Activated CD8-positive, alpha-beta memory T cell treated with anti-CD3 and anti-CD28 coated beads, Interleukin-2, amount 10 ng/mL, durations not matched to agents 7 days and 5 days (primary cell): Measurements from ENCODE around the gene FBLN5. TPM values are rescaled to one million over a fixed set of nuclear protein-coding genes. Genes with fewer than 3 reads are reported as not detected.

Source experiments
- ATAC-seq: fragments of 150-1000 bp; cut with Tn5 transposase; one replicate; pipeline ENCODE4 v1.10.0; 2021; ENCODE audit warnings: moderate library complexity
- CTCF ChIA-PET: fragments of 350-600 bp; sonication (Branson Sonifier 250); formaldehyde crosslinking; loops from one replicate; lab custom pipeline; 2021; ENCODE audit warnings: antibody characterized with exemption; lab: Charles Lee
- DNase-seq: peaks from one replicate; pipeline ENCODE4 v3.0.0-alpha.2; 2020
- H3K27ac Mint-ChIP-seq: one replicate; pipeline ENCODE4 v1.8.0; 2021; ENCODE audit warnings: mild to moderate bottlenecking, mixed read lengths
- H3K27me3 Mint-ChIP-seq: one replicate; pipeline ENCODE4 v1.8.0; 2021; ENCODE audit warnings: mixed read lengths
- H3K36me3 Mint-ChIP-seq: one replicate; pipeline ENCODE4 v1.8.0; 2021; ENCODE audit warnings: mild to moderate bottlenecking, mixed read lengths
- H3K4me1 Mint-ChIP-seq: one replicate; pipeline ENCODE4 v1.8.0; 2021; ENCODE audit warnings: mixed read lengths
- H3K4me3 Mint-ChIP-seq: one replicate; pipeline ENCODE4 v1.8.0; 2021; ENCODE audit warnings: mild to moderate bottlenecking, moderate library complexity, mixed read lengths
- H3K9me3 Mint-ChIP-seq: one replicate; pipeline ENCODE4 v1.8.0; 2022; ENCODE audit warnings: low read depth, mixed read lengths
- total RNA-seq, 2 experiments: library from RNA; stranded (reverse); gene quantifications; one replicate each; pipeline ENCODE4 v1.2.3, GENCODE V29; 2021

The FBLN5 gene
- total RNA-seq, 2 experiments from 2014 or later = 0.23 to 0.73 TPM

DNA sequence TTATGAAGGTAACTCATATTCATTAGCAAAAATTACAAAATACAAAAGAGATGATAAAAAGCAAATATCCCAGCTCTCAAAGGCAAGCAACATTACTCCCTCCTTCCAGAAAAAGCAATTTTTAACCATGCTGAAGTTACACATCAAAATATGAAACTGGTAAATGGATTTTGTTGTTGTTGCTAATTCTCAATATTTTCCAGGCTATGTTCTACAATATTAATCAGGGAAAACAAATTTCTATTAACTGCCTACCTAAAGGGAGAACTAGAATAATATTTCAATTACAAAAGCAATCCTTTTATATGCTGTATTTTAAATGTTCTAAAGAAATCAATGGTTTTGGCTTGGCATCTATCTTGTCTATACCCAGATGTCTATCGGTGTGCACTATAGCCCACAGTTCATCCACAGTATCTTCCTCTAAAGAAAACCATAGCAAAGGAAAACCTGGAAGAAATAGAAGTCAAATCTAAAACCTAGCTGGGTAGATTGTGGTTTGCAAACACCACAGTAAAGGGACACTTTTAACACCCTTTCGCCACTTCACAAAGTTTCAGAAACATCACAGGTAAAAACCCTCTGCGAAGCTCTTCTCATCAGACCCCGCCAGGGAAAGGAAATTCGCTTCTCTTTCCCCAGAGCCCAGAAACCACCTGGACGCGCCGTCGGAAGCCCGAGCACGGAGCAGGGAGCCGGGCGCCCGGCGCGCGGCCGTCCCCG lies 112.1 kb downstream of the FBLN5 start:
- Mint-ChIP-seq H3K27me3 (peaks cover 11% of the 10 kb centered on the region), H3K9me3 (peaks cover under 1% of the 10 kb centered on the region), H3K36me3 (peaks cover 20% of the 10 kb centered on the region), H3K4me3 (peak overlapping the region; percentile 81), H3K4me1 (peaks cover 50% of the 10 kb centered on the region), H3K27ac (no peak overlapping the region)
- ATAC-seq (peak; percentile 5), DNase-seq (no peak)
- CTCF ChIA-PET = interaction anchor here (0.8 to 1.9 kb wide), 8 partner anchors 12 to 140 kb away, joined by 3 to 8 read pairs (median 4); no protein-coding TSS in a partner anchor

DNA sequence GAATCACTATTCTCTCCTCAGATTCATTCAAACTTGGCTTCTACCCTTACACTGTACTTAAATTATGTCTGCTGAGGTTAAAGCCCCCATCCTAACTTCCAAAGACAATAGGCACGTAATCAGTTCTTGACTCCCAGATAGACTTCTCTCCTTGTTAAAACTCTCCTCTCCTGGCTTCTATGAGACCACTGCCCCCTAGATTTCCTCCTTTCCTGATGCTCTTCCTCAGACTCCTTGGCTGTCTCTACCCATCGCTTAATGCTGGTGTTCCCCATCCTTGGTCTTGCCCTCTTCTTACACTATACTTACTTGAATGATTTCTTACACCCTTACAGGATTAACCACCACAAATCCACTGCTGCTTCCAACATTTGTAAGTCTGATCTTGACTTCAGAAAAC lies 112.9 kb downstream of the FBLN5 start:
- Mint-ChIP-seq H3K4me1 (peaks cover 56% of the 10 kb centered on the region), H3K9me3 (peaks cover 3% of the 10 kb centered on the region), H3K27ac (no peak overlapping the region), H3K4me3 (no peak overlapping the region), H3K27me3 (peaks cover 11% of the 10 kb centered on the region), H3K36me3 (peaks cover 21% of the 10 kb centered on the region)
- CTCF ChIA-PET = interaction anchor here (1.0 to 1.3 kb wide), 4 partner anchors 24 to 141 kb away, joined by 3 to 4 read pairs (median 3); partner anchors contain the start of gene TC2N
- no peak for DNase-seq
- no peak for ATAC-seq

DNA sequence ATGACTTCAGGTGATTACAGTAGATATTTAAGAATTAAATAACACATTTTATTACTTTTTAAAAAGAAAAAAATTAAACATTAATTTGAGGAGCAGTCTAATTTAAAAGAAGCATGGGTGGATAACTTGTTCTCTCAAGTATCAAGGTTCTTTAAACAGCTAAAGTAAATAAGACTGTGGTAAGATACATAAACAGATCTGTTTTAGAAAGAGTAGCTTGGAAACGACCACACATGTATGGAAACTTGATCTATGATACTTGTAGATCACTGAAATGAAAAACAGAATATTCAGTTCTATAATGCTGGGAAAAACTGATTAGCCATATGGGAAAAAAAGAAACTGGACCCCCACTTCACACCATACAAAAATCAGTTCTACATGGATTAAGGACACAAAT lies 116.2 kb downstream of the FBLN5 start:
- H3K4me3 Mint-ChIP-seq = no peak overlapping the region
- H3K9me3 Mint-ChIP-seq = peaks cover 7% of the 10 kb centered on the region
- H3K36me3 Mint-ChIP-seq = peaks cover 29% of the 10 kb centered on the region
- ATAC-seq (no peak), DNase-seq (no peak)
- H3K4me1 Mint-ChIP-seq = peaks cover 45% of the 10 kb centered on the region
- H3K27me3 Mint-ChIP-seq = peaks cover 11% of the 10 kb centered on the region
- H3K27ac Mint-ChIP-seq = no peak overlapping the region
- CTCF ChIA-PET = interaction anchor here (0.5 to 0.6 kb wide), 2 partner anchors 58 to 74 kb away, joined by 3 read pairs; no protein-coding TSS in a partner anchor

DNA sequence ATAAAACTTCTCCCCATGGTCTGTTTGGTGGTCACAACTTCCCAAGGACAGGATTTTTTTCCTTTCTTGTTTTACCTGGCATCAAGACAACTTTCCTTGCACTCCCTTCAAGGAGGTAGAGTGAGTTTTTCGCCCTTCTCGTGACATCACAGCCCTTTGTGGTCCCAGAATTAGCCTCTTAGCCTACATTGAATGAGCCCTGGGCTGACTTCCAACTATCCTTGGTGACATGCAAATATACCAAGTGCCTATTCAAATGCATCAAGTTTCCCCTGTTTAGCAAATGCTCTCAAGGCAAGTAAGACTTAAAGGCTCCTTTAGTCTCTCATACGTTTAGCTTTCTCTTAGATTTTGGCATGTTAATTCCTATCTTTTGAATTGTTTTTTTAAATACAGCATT lies 116.7 kb downstream of the FBLN5 start:
- no peak for ATAC-seq
- H3K27me3 Mint-ChIP-seq = peaks cover 11% of the 10 kb centered on the region
- H3K4me1 Mint-ChIP-seq = peaks cover 45% of the 10 kb centered on the region
- H3K4me3 Mint-ChIP-seq = no peak overlapping the region
- H3K36me3 Mint-ChIP-seq = peaks cover 29% of the 10 kb centered on the region
- DNase-seq = no peak
- no peak overlapping the region for H3K27ac Mint-ChIP-seq
- CTCF ChIA-PET = interaction anchor here (0.6 to 1.5 kb wide), 2 partner anchors 57 to 114 kb away, joined by 3 read pairs; no protein-coding TSS in a partner anchor
- H3K9me3 Mint-ChIP-seq = peaks cover 7% of the 10 kb centered on the region

DNA sequence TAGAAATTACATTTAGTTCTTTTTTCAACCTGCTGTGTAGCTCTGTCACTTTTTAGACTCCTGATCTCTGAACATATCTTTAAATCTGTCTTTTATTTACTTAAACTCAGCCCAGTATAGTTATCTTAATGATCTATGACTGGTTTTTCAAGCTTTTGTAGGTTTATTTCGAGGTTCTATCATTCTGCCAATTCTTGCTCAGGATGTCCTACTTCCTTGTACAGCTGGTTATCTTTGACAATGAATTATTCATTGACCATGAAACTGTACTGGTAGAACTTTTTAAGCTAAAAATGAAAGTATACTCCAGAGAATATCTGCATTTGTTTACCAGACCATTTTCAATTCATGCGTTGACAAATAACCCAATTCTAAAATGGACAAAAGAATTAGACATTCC lies 118.0 kb downstream of the FBLN5 start:
- CTCF ChIA-PET = interaction anchor here (1.5 kb wide), 1 partner anchor 113 kb away, joined by 3 read pairs; no protein-coding TSS in a partner anchor
- DNase-seq = no peak
- Mint-ChIP-seq H3K9me3 (peaks cover 7% of the 10 kb centered on the region), H3K36me3 (peaks cover 34% of the 10 kb centered on the region), H3K4me1 (peaks cover 40% of the 10 kb centered on the region), H3K27ac (no peak overlapping the region), H3K4me3 (no peak overlapping the region), H3K27me3 (peaks cover 2% of the 10 kb centered on the region)
- ATAC-seq = no peak

DNA sequence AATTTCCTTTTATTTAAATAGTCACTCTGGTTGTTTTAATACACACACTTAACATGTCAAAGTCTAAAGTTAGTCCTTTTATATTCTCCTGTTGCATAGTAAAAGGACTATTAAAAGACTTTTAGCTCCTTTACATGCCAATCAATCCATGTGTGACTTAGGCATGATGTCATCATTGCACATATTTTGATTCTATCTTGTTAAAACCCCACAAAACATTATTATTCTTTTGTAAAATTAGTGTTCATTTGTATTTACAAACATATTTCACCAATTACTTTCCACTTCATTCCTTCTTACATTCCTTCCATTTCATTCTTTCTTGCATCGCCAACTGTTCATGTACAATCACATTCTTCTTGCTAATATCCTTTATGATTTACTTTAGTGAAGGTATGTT lies 119.7 kb downstream of the FBLN5 start:
- ATAC-seq = no peak
- Mint-ChIP-seq H3K4me3 (no peak overlapping the region), H3K36me3 (peaks cover 40% of the 10 kb centered on the region), H3K9me3 (peaks cover 7% of the 10 kb centered on the region), H3K27ac (no peak overlapping the region), H3K27me3 (no peaks in the 10 kb centered on the region), H3K4me1 (peaks cover 29% of the 10 kb centered on the region)
- DNase-seq = no peak
- CTCF ChIA-PET = interaction anchor here (1.8 kb wide), 1 partner anchor 18 kb away, joined by 5 read pairs; no protein-coding TSS in a partner anchor

Other genes starting within 250 kb of the FBLN5 start
- gene CATSPERB, start 215.6 kb downstream of the FBLN5 start, total RNA-seq = under 1 TPM; 0.14 to 0.29 TPM
- gene TC2N, start 80.2 kb downstream of the FBLN5 start, total RNA-seq = 10 to 100 TPM; 46.3 to 86.0 TPM
- gene TRIP11, start 92.4 kb upstream of the FBLN5 start, total RNA-seq = 10 to 100 TPM; 39.2 to 47.4 TPM
- 10 to 100 TPM; 26.6 to 30.2 TPM for gene ATXN3, start 158.9 kb upstream of the FBLN5 start, total RNA-seq
- 100 to 1,000 TPM; 109 to 115 TPM for gene NDUFB1, start 174.0 kb upstream of the FBLN5 start, total RNA-seq
- 100 to 1,000 TPM in 1 of 2 experiments, 10 to 100 TPM in 1; 75.5 to 107 TPM for gene CPSF2, start 174.3 kb upstream of the FBLN5 start, total RNA-seq